ENCODE data around the gene KDSR.

KDSR gene

DNA sequence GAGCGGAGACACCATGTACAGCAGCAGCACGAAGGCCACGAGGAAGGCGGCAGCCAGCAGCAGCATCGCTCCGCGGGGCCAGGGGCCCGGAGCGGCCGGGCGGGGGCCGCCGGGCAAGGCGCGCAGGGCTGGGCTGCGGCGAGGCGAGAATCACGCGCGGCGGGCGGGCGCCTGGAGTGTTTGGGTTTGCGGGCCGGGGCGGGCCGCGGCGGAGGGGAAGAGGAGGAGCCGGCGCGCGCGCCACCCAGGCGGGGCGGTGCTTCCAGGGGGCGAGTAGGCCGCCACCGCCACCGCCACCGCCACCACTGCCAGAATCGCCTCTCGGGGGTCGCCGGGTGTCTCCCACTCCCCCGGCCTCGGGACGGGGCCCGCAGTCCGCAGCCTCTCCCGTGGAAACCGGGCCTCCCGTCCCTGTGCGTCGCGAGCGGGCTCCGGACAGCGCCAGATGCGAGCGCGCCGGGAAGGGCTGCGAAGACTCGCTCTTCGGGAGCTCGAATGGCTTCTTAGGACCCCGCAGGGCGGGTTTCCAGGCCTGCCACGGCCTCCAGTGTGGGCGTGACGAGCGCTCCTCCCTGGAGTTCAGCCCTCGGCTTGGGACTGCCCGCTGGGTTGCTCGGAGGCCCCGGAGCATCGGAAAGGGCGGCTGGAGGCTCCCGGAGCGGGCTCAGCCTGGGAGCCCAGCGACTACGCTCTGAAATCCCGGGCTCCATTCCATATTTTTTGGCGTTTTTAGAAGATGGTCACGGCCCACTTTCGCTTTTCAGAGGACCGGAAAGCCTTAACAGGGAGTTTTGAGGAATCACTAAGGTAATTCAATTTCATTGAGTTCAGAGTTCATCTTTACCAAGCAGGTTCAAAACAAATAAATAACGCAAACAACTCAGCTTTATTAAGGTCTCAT lies at the start of gene KDSR:
KDSR (minus strand) TSS at position 154 of the 901 bp plus-strand sequence; CDS start at position 66, 88 bp downstream.
- peak; percentile 98 for DNase-seq

DNA sequence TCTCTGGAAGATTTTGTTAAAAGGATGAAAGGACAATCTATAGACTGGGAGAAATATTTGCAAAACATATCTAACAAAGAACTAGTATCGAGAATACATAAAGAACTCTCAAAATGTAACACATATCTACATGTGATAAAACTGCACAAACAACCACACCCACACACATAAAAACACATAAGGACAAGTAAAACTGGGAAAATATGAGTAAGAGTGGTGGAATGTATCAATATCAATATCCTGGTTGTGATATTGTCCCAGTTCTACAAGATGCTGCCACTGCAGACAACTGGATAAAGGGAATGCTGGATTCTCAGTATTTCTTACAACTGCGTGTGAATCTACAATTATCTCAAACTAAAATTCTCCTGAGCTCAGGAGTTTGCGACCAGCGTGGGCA lies 45.9 kb upstream of the KDSR start:
- DNase-seq: no peak

- DNase-seq: no peak
These were observed 43.8 kb upstream of the KDSR start for GRCh38 chr18:63410792-63411191.

GRCh38 chr18:63409301-63409700 lies 42.3 kb upstream of the KDSR start:
- DNase-seq: no peak

DNA sequence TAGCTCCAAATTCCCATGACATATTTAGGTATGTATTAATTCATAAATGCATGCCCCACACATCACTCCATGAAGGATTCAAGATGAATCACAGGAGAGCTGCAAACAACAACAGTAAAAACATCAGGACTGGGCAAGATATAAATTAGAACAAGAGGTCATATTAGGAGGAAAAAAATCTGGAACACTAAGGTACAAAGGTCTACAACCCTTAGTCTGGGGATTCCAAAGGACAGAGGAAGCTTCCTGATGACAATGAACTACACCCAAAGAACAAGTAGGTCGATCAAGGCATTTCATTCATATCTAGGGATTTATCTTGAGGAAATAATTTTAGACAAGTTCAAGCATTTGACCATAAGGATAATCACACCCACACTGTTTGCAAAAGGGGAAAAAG lies 40.7 kb upstream of the KDSR start:
- no peak for DNase-seq

- no peak for DNase-seq
These were observed 39.0 kb upstream of the KDSR start for GRCh38 chr18:63405986-63406385.

GRCh38 chr18:63402246-63403162 lies 35.5 kb upstream of the KDSR start:
- DNase-seq: no peak

GRCh38 chr18:63399300-63399699 lies 32.3 kb upstream of the KDSR start:
- no peak for DNase-seq

DNA sequence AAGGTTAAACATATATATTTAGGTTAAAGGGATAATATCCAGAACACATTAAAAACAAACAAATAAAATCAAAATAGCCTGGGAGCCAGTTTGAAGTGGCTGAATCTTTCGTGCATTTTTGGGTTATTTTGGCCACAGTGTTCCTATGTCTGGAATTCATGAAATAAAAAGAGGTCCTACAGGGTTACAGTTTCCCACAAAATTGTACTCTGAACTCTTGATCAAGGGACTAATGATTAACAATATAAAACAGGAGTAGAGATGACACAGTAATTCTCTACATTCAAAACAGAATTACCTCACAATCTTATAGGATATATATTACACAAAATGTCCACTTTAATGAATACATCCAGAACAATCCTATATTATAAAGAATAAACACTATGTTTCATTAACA lies 30.3 kb upstream of the KDSR start:
- DNase-seq: no peak

- no peak for DNase-seq
These were observed 28.5 kb upstream of the KDSR start for GRCh38 chr18:63395503-63395902.

- DNase-seq: no peak
These were observed 27.9 kb upstream of the KDSR start for GRCh38 chr18:63394954-63395353.

DNA sequence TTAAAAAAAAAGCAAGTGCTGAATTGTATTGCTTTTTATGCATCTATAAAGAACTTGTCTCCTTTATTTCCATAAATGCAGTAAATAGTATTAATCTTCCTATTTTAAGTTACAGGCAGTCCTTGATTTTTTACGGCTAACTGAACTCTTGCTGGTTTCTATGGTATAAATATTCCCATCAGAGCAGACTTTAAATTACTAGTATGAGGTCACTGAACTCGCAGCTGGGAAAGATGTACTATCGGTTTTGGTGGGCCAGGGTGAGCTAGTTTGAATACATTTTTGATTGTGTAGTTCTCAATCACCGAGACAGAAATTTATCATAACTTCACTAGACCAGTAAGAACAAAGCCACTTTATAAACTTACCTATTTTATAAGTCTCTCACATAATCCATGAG lies 20.9 kb upstream of the KDSR start:
- no peak for DNase-seq

DNA sequence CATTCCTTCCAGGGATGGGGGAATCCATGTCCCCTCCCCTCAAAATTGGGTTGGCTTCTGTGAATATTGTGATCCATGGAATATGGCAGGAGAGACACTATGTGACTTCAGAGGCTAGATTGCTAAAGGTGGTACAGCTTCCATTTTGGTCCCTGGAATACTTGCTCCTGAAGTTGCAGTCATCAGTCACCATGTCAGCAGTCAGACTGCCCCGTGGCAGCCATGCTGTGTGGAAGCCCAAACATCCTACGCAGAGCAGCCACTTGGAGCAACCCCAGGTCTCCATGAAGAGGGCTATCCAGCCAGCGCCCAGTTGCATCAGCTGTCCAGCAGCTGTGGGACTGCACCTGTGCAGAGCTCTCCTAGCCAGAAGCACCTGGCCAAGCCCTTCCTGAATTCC lies 15.8 kb upstream of the KDSR start:
- DNase-seq: no peak

GRCh38 chr18:63379639-63379962 lies 12.6 kb upstream of the KDSR start:
- DNase-seq: no peak

- no peak for DNase-seq
These were observed 12.1 kb upstream of the KDSR start for GRCh38 chr18:63378919-63379638.

GRCh38 chr18:63377275-63377980 lies 10.4 kb upstream of the KDSR start:
- no peak for DNase-seq

DNA sequence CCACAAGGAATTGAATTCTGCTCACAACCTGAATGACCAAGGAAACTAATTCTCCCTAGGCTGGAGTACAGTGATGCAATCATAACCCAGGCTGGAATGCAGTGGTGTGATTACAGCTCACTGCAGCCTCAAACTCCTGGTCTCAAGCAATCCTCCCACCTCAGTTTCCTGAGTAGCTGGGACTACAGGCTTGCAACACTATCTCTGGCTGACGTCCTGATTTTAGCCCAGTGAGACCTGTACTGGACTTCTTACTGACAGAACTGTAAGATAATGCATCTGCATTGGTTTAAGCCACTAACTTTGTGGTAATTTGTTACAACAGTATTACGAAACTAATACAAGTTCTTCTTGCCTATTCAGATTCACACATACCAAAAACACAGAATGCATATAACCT lies 9.5 kb upstream of the KDSR start:
- no peak for DNase-seq

DNA sequence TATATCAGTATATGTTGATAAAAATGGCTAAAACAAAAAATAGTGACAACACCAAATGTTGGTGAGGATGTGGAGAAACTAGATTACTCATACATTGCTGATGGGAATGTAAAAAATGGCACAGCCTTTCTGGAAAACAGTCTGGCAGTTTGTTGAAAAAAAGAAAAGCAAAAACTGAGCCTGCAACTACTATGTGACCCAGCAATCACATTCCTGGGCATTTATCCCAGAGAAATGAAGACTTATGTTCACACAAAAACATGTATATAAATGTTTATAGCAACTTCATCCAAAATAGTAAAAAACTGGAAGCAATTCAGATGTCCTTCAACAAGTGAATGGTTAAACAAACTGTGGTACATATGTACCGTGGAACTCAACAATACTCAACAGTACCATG lies 7.5 kb upstream of the KDSR start:
- DNase-seq: no peak

GRCh38 chr18:63373161-63373560 lies 6.2 kb upstream of the KDSR start:
- DNase-seq: no peak

DNA sequence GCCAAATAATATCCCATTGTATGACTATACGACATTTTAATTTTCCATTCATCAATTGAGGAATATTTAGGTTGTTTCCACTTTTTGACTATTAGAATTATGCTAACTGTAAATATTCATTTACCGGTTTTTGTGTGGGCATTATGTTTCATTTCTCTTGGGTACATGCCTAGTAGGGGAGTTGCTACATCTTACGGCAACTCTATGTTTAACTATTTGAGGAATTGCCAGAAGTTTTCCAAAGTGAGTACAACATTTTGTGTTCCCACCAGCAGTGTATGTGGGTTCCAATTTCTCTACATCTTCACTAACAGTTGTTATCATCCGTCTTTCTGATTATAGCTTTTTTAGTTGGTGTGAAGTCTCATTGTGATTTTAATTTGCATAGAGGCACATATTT lies 1.6 kb upstream of the KDSR start:
- no peak for DNase-seq

DNA sequence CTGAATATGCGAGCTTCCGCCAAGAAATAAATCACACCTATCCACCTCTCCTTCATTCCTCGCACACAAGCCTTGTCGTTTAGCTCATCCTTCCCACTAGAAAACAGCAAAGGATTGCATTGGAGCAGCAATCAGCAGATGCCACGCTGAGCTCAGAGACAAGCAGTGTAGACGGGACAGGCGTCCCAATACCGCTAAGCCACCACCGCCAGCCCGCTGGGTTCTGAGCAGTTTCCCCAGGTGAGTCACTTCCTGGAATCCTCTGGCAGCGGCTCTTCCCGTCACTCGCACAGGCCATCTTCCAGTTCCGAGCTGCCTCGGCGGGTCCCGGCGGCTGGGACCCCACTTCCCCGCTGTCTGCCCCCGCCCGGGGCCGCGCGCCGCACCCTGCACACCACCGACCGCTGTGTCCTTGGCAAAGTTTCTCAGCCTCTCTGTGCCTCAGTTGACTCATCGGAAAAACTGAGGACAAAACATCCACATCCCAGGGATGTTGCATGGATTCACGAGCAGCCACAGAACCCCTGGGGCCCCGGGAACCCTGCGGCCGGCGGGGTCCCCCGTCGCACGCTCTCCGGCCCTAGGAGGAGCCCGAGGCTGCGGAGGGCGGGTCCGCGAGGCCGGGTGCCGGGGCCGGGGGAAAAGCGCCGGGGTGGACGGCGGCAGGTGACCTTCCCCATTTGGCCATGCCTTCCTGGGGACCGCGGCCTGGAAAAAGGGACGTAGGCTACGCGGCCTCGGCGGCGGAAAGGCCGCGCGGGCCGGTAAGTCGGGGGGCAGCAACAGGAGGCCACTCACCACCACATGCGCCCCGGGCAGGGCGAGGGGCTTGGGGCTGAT lies 573 bp downstream of the KDSR start:
- peak; percentile 14 for DNase-seq

- no peak for DNase-seq
These were observed 1.2 kb downstream of the KDSR start for GRCh38 chr18:63365876-63366212.

All from NCI-H1105 (cell line).